WTC11 (cell line): ENCODE measurements around the gene ATG14. TPM values are rescaled to one million over a fixed set of nuclear protein-coding genes. Genes with fewer than 3 reads are reported as not detected.
A peak's percentile ranks its signal among the peaks of the same experiment; 100 is the strongest.

Experiments
- AR ChIP-seq: fragments of 250-450 bp; sonication (Bioruptor Pico); IDR thresholded peaks from 2 replicates; pipeline ENCODE4 v1.9.0; 2021; ENCODE audit warnings: mild to moderate bottlenecking
- CBFB ChIP-seq: sonication (generic); formaldehyde crosslinking; IDR thresholded peaks from 2 replicates; pipeline ENCODE4 v1.8.1; 2022; ENCODE audit warnings: mild to moderate bottlenecking, low read depth, missing genetic modification reagents
- CDX4 ChIP-seq: fragments of 250-450 bp; sonication (Bioruptor Pico); IDR thresholded peaks from 2 replicates; pipeline ENCODE4 v1.9.0; 2021; ENCODE audit warnings: moderate library complexity, mild to moderate bottlenecking, inconsistent platforms, borderline replicate concordance
- CREM ChIP-seq: sonication (generic); formaldehyde crosslinking; IDR thresholded peaks from 2 replicates; pipeline ENCODE4 v1.8.1; 2022; ENCODE audit warnings: mild to moderate bottlenecking, missing genetic modification reagents, moderate library complexity
- E2F4 ChIP-seq: sonication (generic); formaldehyde crosslinking; IDR thresholded peaks from 2 replicates; pipeline ENCODE4 v1.8.1; 2022; ENCODE audit warnings: low read depth, mild to moderate bottlenecking, moderate library complexity, missing genetic modification reagents, borderline replicate concordance
- E2F5 ChIP-seq: sonication (generic); formaldehyde crosslinking; IDR thresholded peaks from 2 replicates; pipeline ENCODE4 v1.8.1; 2022; ENCODE audit warnings: mild to moderate bottlenecking, moderate library complexity, missing genetic modification reagents
- EMX1 ChIP-seq: fragments of 250-450 bp; sonication (Bioruptor Pico); IDR thresholded peaks from 2 replicates; pipeline ENCODE4 v1.8.0; 2021; ENCODE audit warnings: mild to moderate bottlenecking
- FOXJ3 ChIP-seq: sonication (generic); formaldehyde crosslinking; IDR thresholded peaks from 2 replicates; pipeline ENCODE4 v1.9.0; 2021; ENCODE audit warnings: missing genetic modification reagents, mild to moderate bottlenecking, borderline replicate concordance
- FOXP1 ChIP-seq: sonication (generic); formaldehyde crosslinking; IDR thresholded peaks from 2 replicates; pipeline ENCODE4 v1.8.0; 2022; ENCODE audit warnings: missing genetic modification reagents, mild to moderate bottlenecking, moderate library complexity, borderline replicate concordance
- GABPB1 ChIP-seq: sonication (generic); formaldehyde crosslinking; IDR thresholded peaks from 2 replicates; pipeline ENCODE4 v1.8.1; 2023; ENCODE audit warnings: mild to moderate bottlenecking, missing genetic modification reagents
- JUN ChIP-seq: sonication (generic); formaldehyde crosslinking; IDR thresholded peaks from 2 replicates; pipeline ENCODE4 v1.8.0; 2023; ENCODE audit warnings: mild to moderate bottlenecking, missing genetic modification reagents
- MAX ChIP-seq: sonication (generic); formaldehyde crosslinking; IDR thresholded peaks from 2 replicates; pipeline ENCODE4 v1.8.0; 2022; ENCODE audit warnings: mild to moderate bottlenecking, missing genetic modification reagents
- MXD4 ChIP-seq: fragments of 250-450 bp; sonication (Bioruptor Pico); IDR thresholded peaks from 2 replicates; pipeline ENCODE4 v1.8.0; 2021; ENCODE audit warnings: mild to moderate bottlenecking, moderate library complexity, borderline replicate concordance
- NFYB ChIP-seq: sonication (generic); formaldehyde crosslinking; conservative IDR thresholded peaks from 2 replicates; pipeline ENCODE4 v1.8.0; 2022; ENCODE audit warnings: low read depth, missing genetic modification reagents
- NR2C2 ChIP-seq: sonication (generic); formaldehyde crosslinking; IDR thresholded peaks from 2 replicates; pipeline ENCODE4 v1.8.0; 2022; ENCODE audit warnings: mild to moderate bottlenecking, missing genetic modification reagents
- PRDM15 ChIP-seq: sonication (generic); formaldehyde crosslinking; IDR thresholded peaks from 2 replicates; pipeline ENCODE4 v1.8.0; 2022; ENCODE audit warnings: missing genetic modification reagents
- RORB ChIP-seq: fragments of 250-450 bp; sonication (Bioruptor Pico); IDR thresholded peaks from 2 replicates; pipeline ENCODE4 v1.9.0; 2021; ENCODE audit warnings: mild to moderate bottlenecking
- SOX15 ChIP-seq: fragments of 250-450 bp; sonication (Bioruptor Pico); IDR thresholded peaks from 2 replicates; pipeline ENCODE4 v1.9.0; 2021; ENCODE audit warnings: mild to moderate bottlenecking
- SP1 ChIP-seq: sonication (generic); formaldehyde crosslinking; conservative IDR thresholded peaks from 2 replicates; pipeline ENCODE4 v1.8.1; 2022; ENCODE audit warnings: missing genetic modification reagents
- ZBTB21 ChIP-seq: sonication (generic); formaldehyde crosslinking; IDR thresholded peaks from 2 replicates; pipeline ENCODE4 v1.8.1; 2023; ENCODE audit warnings: mild to moderate bottlenecking, missing genetic modification reagents, borderline replicate concordance
- ZNF138 ChIP-seq: sonication (generic); formaldehyde crosslinking; conservative IDR thresholded peaks from 2 replicates; pipeline ENCODE4 v1.8.1; 2022; ENCODE audit warnings: mild to moderate bottlenecking, moderate library complexity, missing genetic modification reagents
- ZNF532 ChIP-seq: fragments of 250-450 bp; sonication (Bioruptor Pico); IDR thresholded peaks from 2 replicates; pipeline ENCODE4 v1.9.0; 2021; ENCODE audit warnings: mild to moderate bottlenecking, borderline replicate concordance
- ZSCAN18 ChIP-seq: fragments of 250-450 bp; sonication (Bioruptor Pico); IDR thresholded peaks from 2 replicates; pipeline ENCODE4 v2.1.2; 2022; ENCODE audit warnings: mild to moderate bottlenecking, moderate library complexity
- total RNA-seq: library from RNA; stranded (reverse); gene quantifications from 3 replicates; pipeline ENCODE4 v1.2.3, GENCODE V29; 2021

Gene ATG14
- total RNA-seq, 1 experiment from 2014 or later, result 10.4 TPM

GRCh38 chr14:55440385-55440784 lies 28.8 kb upstream of the ATG14 start, which contains the start of gene TBPL2 (continued):
- TF ChIP-seq ZSCAN18 (CRISPR knock-in tag), result no peak
- no peak for TF ChIP-seq EMX1 (CRISPR knock-in tag)
- TF ChIP-seq NFYB (CRISPR knock-in tag), result no peak
- TF ChIP-seq AR (CRISPR knock-in tag), result no peak
- TF ChIP-seq MAX (CRISPR knock-in tag), result no peak
- TF ChIP-seq CBFB (CRISPR knock-in tag), result no peak
- no peak for TF ChIP-seq FOXJ3 (CRISPR knock-in tag)
- TF ChIP-seq RORB (CRISPR knock-in tag), result no peak
- TF ChIP-seq E2F5, result no peak; the same call in 1 of the 2 replicates
- TF ChIP-seq MXD4 (CRISPR knock-in tag), result no peak
- TF ChIP-seq JUN, result no peak
- TF ChIP-seq PRDM15 (CRISPR knock-in tag), result no peak
- TF ChIP-seq GABPB1 (CRISPR knock-in tag), result no peak
- no peak for TF ChIP-seq CREM
- TF ChIP-seq NR2C2, result no peak
- TF ChIP-seq ZNF138 (CRISPR knock-in tag), result 0 out of 2 replicates have a peak, but pooled peaks have one; percentile 37
- peak; percentile 53; the same call in 1 of the 2 replicates for TF ChIP-seq ZBTB21 (CRISPR knock-in tag)
- peak; percentile 41; the same call in 1 of the 2 replicates for TF ChIP-seq SP1 (CRISPR knock-in tag)
- TF ChIP-seq ZNF532 (CRISPR knock-in tag), result no peak
- no peak for TF ChIP-seq SOX15 (CRISPR knock-in tag)
- no peak for TF ChIP-seq CDX4 (CRISPR knock-in tag)
- no peak for TF ChIP-seq E2F4 (CRISPR knock-in tag)
- 0 out of 2 replicates have a peak, but pooled peaks have one; percentile 34 for TF ChIP-seq FOXP1 (CRISPR knock-in tag)
